ENCODE results near the gene CALML5. TPM values are rescaled to one million over a fixed set of nuclear protein-coding genes. Genes with fewer than 3 reads are reported as not detected.

The CALML5 gene
- total and polyA plus RNA-seq, 8 donors: not detected

- DNase-seq (peak in 2 of 6 donors; percentile 54 to 70), FAIRE-seq (no peak), ATAC-seq (no peak)
- Histone ChIP-seq H3K36me3 (no peaks in the 10 kb centered on the region), H3K27me3 (no peaks in the 10 kb centered on the region), H3K4me1 (no peaks in the 10 kb centered on the region), H3K9me3 (no peaks in the 10 kb centered on the region), H3K27ac (no peak within 1 kb of the TSS), H3K4me3 (no peak within 1 kb of the TSS)
- TF ChIP-seq CTCF (IDR thresholded peaks at IDR 0.05): no peak
- WGBS, 2 donors: 92 to 94% methylated on average over 61 to 64 of the region's 64 CpGs
- intact Hi-C loops (cut with DNase I): no loop called here
These were observed 25.5 kb upstream of the CALML5 start, which contains the start of gene CALML3 for GRCh38 chr10:5524641-5525560. Gene CALML3, plus strand, starts transcription at chr10:5524961. Its CDS starts 125 bp downstream, at chr10:5525086.

- WGBS, 2 donors: 82 to 84% methylated on average over 10 to 11 of the region's 11 CpGs
- H3K36me3 ChIP-seq: no peaks in the 10 kb centered on the region
- no peaks in the 10 kb centered on the region for H3K4me1 ChIP-seq
- intact Hi-C loops (cut with DNase I): no loop called here
- no peaks in the 10 kb centered on the region for H3K27me3 ChIP-seq
- H3K4me3 ChIP-seq: no peak overlapping the region
- DNase-seq (peak in 2 of 6 donors; percentile 32 to 40), ATAC-seq (no peak), FAIRE-seq (no peak)
- no peak overlapping the region for H3K27ac ChIP-seq
- no peaks in the 10 kb centered on the region for H3K9me3 ChIP-seq
- TF ChIP-seq CTCF (IDR thresholded peaks at IDR 0.05): no peak
These were observed 24.6 kb upstream of the CALML5 start for GRCh38 chr10:5523796-5524574.

DNA sequence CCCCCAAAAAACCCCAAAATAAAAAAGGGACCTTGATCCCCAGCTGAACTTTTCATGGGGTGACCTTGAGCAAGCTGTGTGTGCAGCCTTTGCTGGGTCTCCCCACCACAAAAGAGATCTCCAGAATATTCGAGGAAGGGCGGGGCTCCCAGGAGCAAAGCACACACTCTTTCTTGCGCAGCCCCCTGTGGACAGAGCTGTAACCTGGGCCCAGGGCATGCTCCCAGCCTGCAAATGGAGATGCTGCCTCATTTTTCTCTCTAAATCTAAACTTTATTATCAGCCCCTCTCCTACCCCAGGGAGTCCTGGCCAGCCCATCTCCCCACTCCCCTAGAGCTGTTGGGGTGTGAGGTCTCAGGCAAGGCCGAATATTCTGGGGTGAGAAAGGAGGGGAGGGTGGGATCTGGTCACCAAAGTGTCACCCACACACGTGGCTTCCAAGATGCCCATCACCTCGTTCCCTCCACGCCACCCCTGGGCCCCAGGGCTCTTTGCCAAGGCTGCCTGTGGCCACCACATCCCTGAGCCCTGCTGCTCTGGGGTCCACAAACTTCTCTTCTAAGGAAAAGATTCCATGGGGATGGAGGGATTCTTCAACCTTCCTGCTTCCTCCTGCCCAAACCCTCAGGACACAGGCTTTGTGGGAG, 23.7 kb upstream of the CALML5 start:
- no peak overlapping the region for H3K27ac ChIP-seq
- no peaks in the 10 kb centered on the region for H3K27me3 ChIP-seq
- H3K9me3 ChIP-seq: no peaks in the 10 kb centered on the region
- intact Hi-C loops (cut with DNase I): no loop called here
- no peaks in the 10 kb centered on the region for H3K36me3 ChIP-seq
- no peak overlapping the region for H3K4me3 ChIP-seq
- WGBS, 2 donors: 75 to 79% methylated on average over 7 of the region's 7 CpGs
- FAIRE-seq (no peak), ATAC-seq (no peak), DNase-seq (peak in 2 of 6 donors; percentile 26 to 29)
- no peaks in the 10 kb centered on the region for H3K4me1 ChIP-seq
- TF ChIP-seq CTCF (IDR thresholded peaks at IDR 0.05): no peak

GRCh38 chr10:5519054-5519453, 19.7 kb upstream of the CALML5 start:
- Histone ChIP-seq H3K4me1 (peaks cover 0 to 8% (median 5%) of the 10 kb centered on the region in 3 donors), H3K27ac (no peak overlapping the region), H3K36me3 (no peaks in the 10 kb centered on the region), H3K4me3 (no peak overlapping the region), H3K27me3 (no peaks in the 10 kb centered on the region), H3K9me3 (no peaks in the 10 kb centered on the region)
- 95 to 96% methylated on average over 3 of the region's 3 CpGs for WGBS, 2 donors
- DNase-seq: no peak
- intact Hi-C loops (cut with DNase I): no loop called here
- no peak for TF ChIP-seq CTCF (IDR thresholded peaks at IDR 0.05)
- no peak for ATAC-seq
- no peak for FAIRE-seq

Measured in pancreas (tissue), 10 donors.